K562 (cell line): ENCODE data around the gene SEMA6B. TPM values are rescaled to one million over a fixed set of nuclear protein-coding genes. Genes with fewer than 3 reads are reported as not detected.
A peak's percentile ranks its signal among the peaks of the same experiment; 100 is the strongest.

Experiments used
- ATAC-seq: fragments of 200-7000 bp; cut with Tn5 transposase; 3 replicates; pipeline ENCODE4 v1.9.1; 2020; ENCODE audit warnings: moderate library complexity
- BruUV-seq: library from RNA; stranded (reverse); fragments of 400-500 nt; replicated peaks from 2 replicates; lab custom pipeline; 2021; lab: Mats Ljungman, UMichigan
- CTCF ChIA-PET: fragments of 300-600 bp; formaldehyde crosslinking; extraction: SDS; loops from one replicate; lab custom pipeline; 2021; ENCODE audit warnings: low intra/inter-chr PET ratio; lab: Yijun Ruan, JAX
- POLR2A ChIA-PET: fragments of 300-600, 350-650 bp; sonication (Branson Sonifier 250); formaldehyde crosslinking; extraction: SDS; loops from one replicate; lab custom pipeline; 2021; ENCODE audit warnings: antibody characterized with exemption, inconsistent platforms; lab: Yijun Ruan, JAX
- DNase-seq, 4 experiments: peaks; one replicate each; pipeline versions ENCODE4 v3.0.0 to v3.0.0-alpha.2; 2011 to 2018; ENCODE audit warnings: low spot score in 3 of 4, mixed read lengths in 3 of 4; ENCODE audit errors: extremely low read depth in 1 of 4
- FAIRE-seq: peaks from 2 replicates; lab custom pipeline; 2011; peaks lifted over from hg19 to GRCh38; lab: Jason Lieb, UNC
- H2AFZ ChIP-seq: 2 replicates; pipeline ENCODE4 v1.6.0; 2011; ENCODE audit warnings: low read depth, low read length, control low read depth, inconsistent platforms
- H3K27ac ChIP-seq: fragments of 200-600 bp; 3 replicates; pipeline ENCODE4 v1.8.0; 2011; ENCODE audit warnings: low read depth, mild to moderate bottlenecking, control low read depth, inconsistent platforms, low read length, moderate library complexity, mixed read lengths; ENCODE audit errors: extremely low read depth
- H3K27me3 ChIP-seq, 2 experiments: fragments of 300-600 bp in 1 of 2; 2 replicates in 1 of 2; 3 replicates in 1 of 2; pipeline versions ENCODE4 v1.6.0 to v1.8.0; 2011; ENCODE audit warnings: inconsistent platforms in 2 of 2, low read length in 2 of 2, mild to moderate bottlenecking in 1 of 2, mixed read lengths in 1 of 2, moderate library complexity in 1 of 2; ENCODE audit not compliant: control insufficient read depth in 2 of 2, insufficient read depth in 2 of 2
- H3K36me3 ChIP-seq: fragments of 300-600 bp; 3 replicates; pipeline ENCODE4 v1.8.0; 2011; ENCODE audit warnings: mild to moderate bottlenecking, low read length, inconsistent platforms; ENCODE audit not compliant: control insufficient read depth, insufficient read depth
- H3K4me1 ChIP-seq, 2 experiments: fragments of 200-600 bp in 1 of 2; replicated peaks in 1 of 2; 2 replicates in 1 of 2; 3 replicates in 1 of 2; pipeline versions ENCODE4 v1.5.1 to v1.8.0; 2011; ENCODE audit warnings: inconsistent platforms in 2 of 2, low read length in 2 of 2, mild to moderate bottlenecking in 1 of 2, mixed read lengths in 1 of 2, moderate library complexity in 1 of 2; ENCODE audit not compliant: control insufficient read depth in 2 of 2, insufficient read depth in 2 of 2
- H3K4me2 ChIP-seq: 2 replicates; pipeline ENCODE4 v1.6.1; 2011; ENCODE audit warnings: low read length, control low read depth, inconsistent platforms, mixed read lengths; ENCODE audit not compliant: insufficient read depth
- H3K4me3 ChIP-seq: fragments of 200-600 bp; sonication (generic), shearing (Covaris generic); 2 replicates; pipeline ENCODE4 v1.5.1; 2016; ENCODE audit warnings: control low read depth, inconsistent platforms
- H3K79me2 ChIP-seq: fragments of 200-600 bp; 3 replicates; pipeline ENCODE4 v1.8.0; 2011; ENCODE audit warnings: low read length, inconsistent platforms; ENCODE audit not compliant: control insufficient read depth, insufficient read depth
- H3K9ac ChIP-seq, 2 experiments: 2 replicates each; pipeline versions ENCODE4 v1.6.0 to v1.6.1; 2011; ENCODE audit warnings: low read depth in 2 of 2, low read length in 2 of 2, control low read depth in 1 of 2, inconsistent platforms in 1 of 2, mild to moderate bottlenecking in 1 of 2, mixed read lengths in 1 of 2; ENCODE audit not compliant: insufficient read depth in 1 of 2
- H3K9me1 ChIP-seq: one replicate; pipeline ENCODE4 v1.6.0; 2011; ENCODE audit warnings: inconsistent platforms, mild to moderate bottlenecking, low read length, moderate library complexity; ENCODE audit not compliant: control insufficient read depth, insufficient read depth
- H3K9me3 ChIP-seq: replicated peaks from 2 replicates; pipeline ENCODE4 v1.5.1; 2011; ENCODE audit warnings: low read depth, low read length, inconsistent platforms; ENCODE audit not compliant: control insufficient read depth, insufficient read depth
- H4K20me1 ChIP-seq: replicated peaks from 2 replicates; pipeline ENCODE4 v1.6.1; 2011; ENCODE audit warnings: low read length, inconsistent platforms, mixed read lengths; ENCODE audit not compliant: control insufficient read depth, insufficient read depth
- CBFA2T2 ChIP-seq: fragments of 450-650 bp; conservative IDR thresholded peaks from 2 replicates; pipeline ENCODE4 v1.6.1; 2017; ENCODE audit warnings: mild to moderate bottlenecking
- CCAR2 ChIP-seq: fragments of 200-400 bp; formaldehyde crosslinking; IDR thresholded peaks from 2 replicates; pipeline ENCODE4 v1.6.1; 2017; ENCODE audit warnings: mild to moderate bottlenecking, low read depth, low read length
- CEBPG ChIP-seq, 3 experiments: fragments of 200-800 bp in 1 of 3; sonication (Bioruptor generic) in 1 of 3; sonication (generic) in 1 of 3; formaldehyde crosslinking in 1 of 3; IDR thresholded peaks in 2 of 3; conservative IDR thresholded peaks in 1 of 3; 2 replicates each; pipeline versions ENCODE4 v1.6.1 to v1.8.0; 2016 to 2022; ENCODE audit warnings: missing compliant biosample characterization in 2 of 3, missing genetic modification characterization in 2 of 3, mild to moderate bottlenecking in 1 of 3, missing genetic modification reagents in 1 of 3
- CREB3L1 ChIP-seq: fragments of 450-650 bp; IDR thresholded peaks from 2 replicates; pipeline ENCODE4 v1.6.1; 2014; ENCODE audit warnings: low read depth, mild to moderate bottlenecking, moderate library complexity, borderline replicate concordance
- ERF ChIP-seq: fragments of 450-650 bp; formaldehyde crosslinking; IDR thresholded peaks from 2 replicates; pipeline ENCODE4 v1.4.0; 2020; ENCODE audit warnings: mild to moderate bottlenecking, mixed read lengths
- EWSR1 ChIP-seq: fragments of 450-650 bp; IDR thresholded peaks from 2 replicates; pipeline ENCODE4 v1.6.1; 2018; ENCODE audit warnings: borderline replicate concordance, mild to moderate bottlenecking, low read depth, moderate library complexity; ENCODE audit not compliant: partially characterized antibody
- FOS ChIP-seq: IDR thresholded peaks from 3 replicates; pipeline ENCODE4 v1.6.1; 2011; ENCODE audit not compliant: insufficient read length; ENCODE audit errors: extremely low read depth
- GABPA ChIP-seq: fragments of 200-800 bp; sonication (Bioruptor generic); conservative IDR thresholded peaks from 2 replicates; pipeline ENCODE4 v1.6.1; 2016; ENCODE audit warnings: low read depth, missing genetic modification characterization, missing compliant biosample characterization
- HNRNPH1 ChIP-seq: fragments of 200-400 bp; formaldehyde crosslinking; optimal IDR thresholded peaks from 2 replicates; pipeline ENCODE3; 2017; ENCODE audit warnings: low read depth, mild to moderate bottlenecking, low read length, moderate library complexity
- HNRNPUL1 ChIP-seq: fragments of 200-400 bp; formaldehyde crosslinking; IDR thresholded peaks from 2 replicates; pipeline ENCODE4 v1.6.1; 2017; ENCODE audit warnings: low read length
- ILK ChIP-seq: fragments of 450-650 bp; IDR thresholded peaks from 2 replicates; pipeline ENCODE4 v1.6.1; 2016; ENCODE audit warnings: missing genetic modification characterization, low read depth, mild to moderate bottlenecking, missing compliant biosample characterization, moderate library complexity, borderline replicate concordance
- L3MBTL2 ChIP-seq: fragments of 450-650 bp; IDR thresholded peaks from 2 replicates; pipeline ENCODE4 v1.6.1; 2016; ENCODE audit warnings: mild to moderate bottlenecking, moderate library complexity
- PHB ChIP-seq: fragments of 250-450 bp; sonication (Bioruptor Pico); IDR thresholded peaks from 2 replicates; pipeline ENCODE4 v1.5.0; 2021
- POLR2G ChIP-seq: fragments of 200-400 bp; formaldehyde crosslinking; IDR thresholded peaks from 2 replicates; pipeline ENCODE4 v1.6.1; 2017; ENCODE audit warnings: low read depth, mild to moderate bottlenecking, antibody characterized with exemption, low read length, moderate library complexity
- SMARCC2 ChIP-seq: fragments of 450-650 bp; IDR thresholded peaks from 2 replicates; pipeline ENCODE4 v1.6.1; 2017; ENCODE audit warnings: antibody characterized with exemption, moderate library complexity, mild to moderate bottlenecking, low read depth
- WGBS: fragments of 100-300 bp; shearing (Covaris generic); methylation state at CpG from one replicate; pipeline ENCODE4 v1.1.6; 2016; ENCODE audit warnings: low coverage, mixed read lengths; ENCODE audit not compliant: insufficient coverage; ENCODE audit errors: missing lambda C conversion rate; 5-methylcytosine and 5-hydroxymethylcytosine counted together
- in situ Hi-C: fragments of 300-500 bp; cut with MboI; formaldehyde crosslinking; loops from 4 replicates; pipeline ENCODE4 v1.15.0; 2018; ENCODE audit warnings: inconsistent platforms, mixed read lengths
- intact Hi-C: fragments of 100-400 bp; cut with micrococcal nuclease; formaldehyde crosslinking; loops from 2 replicates; pipeline ENCODE4 v1.14.2; 2022
- polyA plus RNA-seq, 8 experiments: library from polyadenylated mRNA; depleted of rRNA in 4 of 8; stranded (reverse) in 5 of 8; unstranded in 3 of 8; fragments of >200 nt; fragmentation: Nextera tagmentation in 2 of 8; fragmentation: Illumina TruSeq in 1 of 8; extraction: Ambion mirVana in 2 of 8; extraction: Trizol in 1 of 8; gene quantifications; 2 replicates each; pipeline versions ENCODE4 v1.2.1 to v1.2.3, GENCODE V29; 2011 to 2014; ENCODE audit warnings: inconsistent platforms in 1 of 8, missing spikeins in 1 of 8
- total RNA-seq, 7 experiments: library from RNA; depleted of rRNA in 6 of 7; stranded (reverse); fragments of >200 nt in 6 of 7; fragmentation: Illumina TruSeq in 2 of 7; extraction: Trizol in 2 of 7; gene quantifications; 2 replicates each; pipeline versions ENCODE4 v1.2.1 to v1.2.3, GENCODE V29; 2011 to 2021; ENCODE audit warnings: low replicate concordance in 1 of 7
- TF ChIP-seq, protein P1 (sequence below): sonication (generic); formaldehyde crosslinking; IDR thresholded peaks from 2 replicates; pipeline ENCODE4 v1.9.0; 2022; ENCODE audit warnings: mild to moderate bottlenecking, missing genetic modification reagents
- TF ChIP-seq, protein P2 (sequence below): fragments of 450-650 bp; IDR thresholded peaks from 2 replicates; pipeline ENCODE4 v1.6.1; 2017; ENCODE audit warnings: mild to moderate bottlenecking, moderate library complexity

Gene SEMA6B
- total and polyA plus RNA-seq, 9 of the 15 experiments (the other 6 are each of a cell fraction or from before 2014, with no cell fraction given): 0.65 to 4.6 (median 2.5) TPM; not detected in 2

- no peak for TF ChIP-seq ERF (CRISPR knock-in tag)
- TF ChIP-seq, protein P1, sequence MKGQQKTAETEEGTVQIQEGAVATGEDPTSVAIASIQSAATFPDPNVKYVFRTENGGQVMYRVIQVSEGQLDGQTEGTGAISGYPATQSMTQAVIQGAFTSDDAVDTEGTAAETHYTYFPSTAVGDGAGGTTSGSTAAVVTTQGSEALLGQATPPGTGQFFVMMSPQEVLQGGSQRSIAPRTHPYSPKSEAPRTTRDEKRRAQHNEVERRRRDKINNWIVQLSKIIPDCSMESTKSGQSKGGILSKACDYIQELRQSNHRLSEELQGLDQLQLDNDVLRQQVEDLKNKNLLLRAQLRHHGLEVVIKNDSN (CRISPR knock-in tag): 0 out of 2 replicates have a peak, but pooled peaks have one; percentile 17
- no peak for TF ChIP-seq FOS
- no peak for TF ChIP-seq SMARCC2
- TF ChIP-seq HNRNPH1: no peak
- no peak for TF ChIP-seq CCAR2
- peak; percentile 77 for TF ChIP-seq L3MBTL2
- TF ChIP-seq CREB3L1: no peak
- no peak for TF ChIP-seq ILK (tag)
Observed at GRCh38 chr19:4594201-4594600, 34.7 kb upstream of the SEMA6B start (continued).

DNA sequence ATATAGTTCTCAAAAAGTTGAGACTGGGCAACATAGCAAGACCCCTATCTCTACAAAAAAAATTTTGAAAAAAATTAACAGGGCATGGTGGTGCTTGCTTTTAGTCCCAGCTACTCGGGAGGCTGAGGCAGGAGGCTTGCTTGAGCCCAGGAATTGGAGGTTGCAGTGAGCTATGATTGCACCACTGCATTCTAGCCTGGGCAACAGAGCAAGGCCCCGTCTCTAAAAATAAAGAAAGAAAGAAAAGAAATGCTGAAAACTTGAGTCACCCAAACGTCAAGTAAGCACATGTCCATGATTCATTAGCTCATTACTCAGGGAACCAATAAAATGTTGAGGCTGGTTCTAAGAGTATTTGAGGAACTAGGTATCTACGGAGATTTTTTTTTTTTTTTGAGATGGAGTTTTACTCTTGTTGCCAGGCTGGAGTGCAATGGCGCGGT, 33.9 kb upstream of the SEMA6B start:
- no peaks in the 10 kb centered on the region for H3K79me2 ChIP-seq
- WGBS: 20% methylated on average over 6 of the region's 6 CpGs
- no TSS peak for BruUV-seq
- no peaks in the 10 kb centered on the region for H3K9me3 ChIP-seq
- CTCF ChIA-PET: no interaction called here
- intact Hi-C loops (no loop called here), in situ Hi-C loops (no loop called here)
- no peaks in the 10 kb centered on the region for H3K27me3 ChIP-seq
- H3K4me3 ChIP-seq: no peak overlapping the region
- POLR2A ChIA-PET: no interaction called here
- FAIRE-seq: no peak
- no peaks in the 10 kb centered on the region for H4K20me1 ChIP-seq
- H3K4me1 ChIP-seq: peaks cover 8 to 16% of the 10 kb centered on the region in 2 experiments; a peak in 4 of 5 replicates
- no peak overlapping the region for H3K27ac ChIP-seq
- H3K4me2 ChIP-seq: no peak overlapping the region
- no peaks in the 10 kb centered on the region for H3K36me3 ChIP-seq
- no peak overlapping the region for H2AFZ ChIP-seq
- DNase-seq: no peak
- no peak overlapping the region for H3K9ac ChIP-seq
- H3K9me1 ChIP-seq: no peaks in the 10 kb centered on the region
- ATAC-seq: no peak
- TF ChIP-seq CBFA2T2 (no peak), GABPA (tag) (no peak), CREB3L1 (no peak), PHB (CRISPR knock-in tag) (no peak), HNRNPUL1 (no peak), EWSR1 (no peak), CEBPG (CRISPR knock-in tag; IDR thresholded peaks at IDR 0.05) (no peak), CEBPG (tag; conservative IDR thresholded peaks at IDR 0.05 in 1 of 2, IDR thresholded peaks at IDR 0.05 in 1 of 2) (no peak), POLR2G (no peak)
- TF ChIP-seq, protein P2, sequence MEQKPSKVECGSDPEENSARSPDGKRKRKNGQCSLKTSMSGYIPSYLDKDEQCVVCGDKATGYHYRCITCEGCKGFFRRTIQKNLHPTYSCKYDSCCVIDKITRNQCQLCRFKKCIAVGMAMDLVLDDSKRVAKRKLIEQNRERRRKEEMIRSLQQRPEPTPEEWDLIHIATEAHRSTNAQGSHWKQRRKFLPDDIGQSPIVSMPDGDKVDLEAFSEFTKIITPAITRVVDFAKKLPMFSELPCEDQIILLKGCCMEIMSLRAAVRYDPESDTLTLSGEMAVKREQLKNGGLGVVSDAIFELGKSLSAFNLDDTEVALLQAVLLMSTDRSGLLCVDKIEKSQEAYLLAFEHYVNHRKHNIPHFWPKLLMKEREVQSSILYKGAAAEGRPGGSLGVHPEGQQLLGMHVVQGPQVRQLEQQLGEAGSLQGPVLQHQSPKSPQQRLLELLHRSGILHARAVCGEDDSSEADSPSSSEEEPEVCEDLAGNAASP: no peak
